CD14-positive monocyte (primary cell): ENCODE data around the gene DPYD. TPM values are rescaled to one million over a fixed set of nuclear protein-coding genes. Genes with fewer than 3 reads are reported as not detected.

Experiments used
- DNase-seq, 3 donors: peaks; one replicate each; pipeline ENCODE4 v3.0.0-alpha.2; 2011 to 2022
- H2AFZ ChIP-seq: 2 replicates; pipeline ENCODE4 v1.6.0; 2012; ENCODE audit warnings: mild to moderate bottlenecking, low read depth, low read length, inconsistent platforms; ENCODE audit not compliant: insufficient read depth, poor library complexity, severe bottlenecking
- H3K27ac ChIP-seq, 2 donors: 1 replicate in 1 of 2; 2 replicates in 1 of 2; pipeline ENCODE4 v1.5.1; 2012 to 2013; ENCODE audit warnings: low read length in 2 of 2, control low read depth in 1 of 2, inconsistent platforms in 1 of 2, low read depth in 1 of 2, mild to moderate bottlenecking in 1 of 2
- H3K27me3 ChIP-seq, 2 donors: one replicate each; pipeline versions ENCODE4 v1.6.0 to v1.6.1; 2011 to 2013; ENCODE audit warnings: low read length in 2 of 2; ENCODE audit not compliant: control insufficient read depth in 2 of 2, insufficient read depth in 2 of 2
- H3K36me3 ChIP-seq, 2 donors: replicated peaks in 1 of 2; 1 replicate in 1 of 2; 2 replicates in 1 of 2; pipeline versions ENCODE4 v1.5.1 to v1.6.1; 2012 to 2013; ENCODE audit warnings: low read length in 2 of 2, control low read depth in 1 of 2, inconsistent platforms in 1 of 2, mild to moderate bottlenecking in 1 of 2; ENCODE audit not compliant: insufficient read depth in 2 of 2, control insufficient read depth in 1 of 2
- H3K4me1 ChIP-seq, 2 donors: 1 replicate in 1 of 2; 2 replicates in 1 of 2; pipeline versions ENCODE4 v1.5.1 to v1.6.1; 2012 to 2013; ENCODE audit warnings: low read length in 2 of 2, control low read depth in 1 of 2, inconsistent platforms in 1 of 2, mild to moderate bottlenecking in 1 of 2, moderate library complexity in 1 of 2; ENCODE audit not compliant: insufficient read depth in 2 of 2, control insufficient read depth in 1 of 2
- H3K4me2 ChIP-seq: replicated peaks from 2 replicates; pipeline ENCODE3; 2012; ENCODE audit warnings: low read length, moderate library complexity, mild to moderate bottlenecking; ENCODE audit not compliant: poor library complexity, severe bottlenecking; ENCODE audit errors: extremely low read depth
- H3K4me3 ChIP-seq, 3 experiments: fragments of 200-600 bp in 1 of 3; sonication (generic) in 1 of 3; replicated peaks in 1 of 3; 1 replicate in 2 of 3; 2 replicates in 1 of 3; pipeline ENCODE4 v1.5.1; 2011 to 2013; ENCODE audit warnings: low read length in 3 of 3, mild to moderate bottlenecking in 3 of 3, control low read depth in 2 of 3, low read depth in 2 of 3, inconsistent platforms in 1 of 3, moderate library complexity in 1 of 3
- H3K79me2 ChIP-seq: 2 replicates; pipeline ENCODE4 v1.6.0; 2012; ENCODE audit warnings: mild to moderate bottlenecking, control low read depth, inconsistent platforms, low read length, moderate library complexity; ENCODE audit not compliant: insufficient read depth
- H3K9ac ChIP-seq: 2 replicates; pipeline ENCODE4 v1.6.0; 2017; ENCODE audit warnings: low read length, mild to moderate bottlenecking; ENCODE audit not compliant: insufficient read depth, poor library complexity, severe bottlenecking
- H3K9me3 ChIP-seq, 2 donors: replicated peaks in 1 of 2; 1 replicate in 1 of 2; 2 replicates in 1 of 2; pipeline versions ENCODE4 v1.5.1 to v1.6.1; 2012 to 2013; ENCODE audit warnings: low read length in 2 of 2, control low read depth in 1 of 2; ENCODE audit not compliant: control insufficient read depth in 1 of 2, insufficient read depth in 1 of 2
- H4K20me1 ChIP-seq: 2 replicates; pipeline ENCODE4 v1.6.0; 2012; ENCODE audit warnings: mild to moderate bottlenecking, low read length, control low read depth, moderate library complexity; ENCODE audit not compliant: insufficient read depth
- H3K27ac Mint-ChIP-seq, 7 donors: one replicate each; pipeline ENCODE4 v1.8.0; 2020; ENCODE audit warnings: mild to moderate bottlenecking in 7 of 7, mixed read lengths in 7 of 7, moderate library complexity in 6 of 7, inconsistent platforms in 2 of 7
- H3K27me3 Mint-ChIP-seq, 3 donors: one replicate each; pipeline ENCODE4 v1.8.0; 2021 to 2022; ENCODE audit warnings: low read depth in 3 of 3, mild to moderate bottlenecking in 3 of 3, mixed read lengths in 3 of 3, moderate library complexity in 3 of 3, inconsistent platforms in 1 of 3
- H3K36me3 Mint-ChIP-seq, 2 donors: one replicate each; pipeline ENCODE4 v1.8.0; 2020; ENCODE audit warnings: mixed read lengths in 2 of 2, inconsistent platforms in 1 of 2, mild to moderate bottlenecking in 1 of 2
- H3K4me1 Mint-ChIP-seq: one replicate; pipeline ENCODE4 v1.8.0; 2020; ENCODE audit warnings: mild to moderate bottlenecking, mixed read lengths
- H3K4me3 Mint-ChIP-seq, 2 donors: one replicate each; pipeline ENCODE4 v1.8.0; 2020; ENCODE audit warnings: mild to moderate bottlenecking in 2 of 2, mixed read lengths in 2 of 2, moderate library complexity in 1 of 2
- H3K9me3 Mint-ChIP-seq, 7 donors: one replicate each; pipeline ENCODE4 v1.8.0; 2020 to 2022; ENCODE audit warnings: mixed read lengths in 7 of 7, mild to moderate bottlenecking in 6 of 7, moderate library complexity in 6 of 7, inconsistent platforms in 2 of 7
- CTCF ChIP-seq: fragments of 200-600 bp; IDR thresholded peaks from one replicate; pipeline ENCODE4 v1.8.0; 2022; ENCODE audit warnings: antibody characterized with exemption, mild to moderate bottlenecking
- WGBS: methylation state at CpG from one replicate; pipeline ENCODE4 v1.1.5; 2013; ENCODE audit warnings: missing lambda C conversion rate; ENCODE audit not compliant: insufficient coverage; 5-methylcytosine and 5-hydroxymethylcytosine counted together
- intact Hi-C, 2 donors: fragments of 100-400 bp; cut with micrococcal nuclease; formaldehyde crosslinking; loops; one replicate each; pipeline versions ENCODE4 v1.15.0 to v1.15.1; 2023
- polyA plus RNA-seq, 3 donors: library from polyadenylated mRNA; depleted of rRNA in 1 of 3; unstranded in 2 of 3; stranded (reverse) in 1 of 3; fragments of 300-500 nt in 2 of 3; fragments of >200 nt in 1 of 3; fragmentation: Illumina TruSeq in 2 of 3; gene quantifications; 1 replicate in 2 of 3; 2 replicates in 1 of 3; pipeline ENCODE4 v1.2.3, GENCODE V29; 2012 to 2021

The DPYD gene
- polyA plus RNA-seq, 3 donors = 87.6 to 171 (median 144) TPM

- no peak overlapping the region for H2AFZ ChIP-seq
- no peak overlapping the region for H3K4me3 ChIP-seq
- H3K27me3 Mint-ChIP-seq = no peaks in the 10 kb centered on the region
- no peaks in the 10 kb centered on the region for H3K9me3 ChIP-seq
- no peaks in the 10 kb centered on the region for H3K4me1 Mint-ChIP-seq
- H3K4me1 ChIP-seq = no peaks in the 10 kb centered on the region
- TF ChIP-seq CTCF = no peak
- no CpG with 5 or more reads among the region's 1 CpG for WGBS
- H3K9ac ChIP-seq = no peak overlapping the region
- intact Hi-C loops = no loop called here
- DNase-seq = no peak
- no peak overlapping the region for H3K27ac Mint-ChIP-seq
- H3K27ac ChIP-seq = no peak overlapping the region
- H4K20me1 ChIP-seq = peaks cover 67% of the 10 kb centered on the region
- H3K4me3 Mint-ChIP-seq = no peak overlapping the region
- no peak overlapping the region for H3K4me2 ChIP-seq
- peaks cover 18 to 44% of the 10 kb centered on the region in 2 donors for H3K36me3 ChIP-seq
- peaks cover 30 to 33% of the 10 kb centered on the region in 2 donors for H3K36me3 Mint-ChIP-seq
- no peaks in the 10 kb centered on the region for H3K79me2 ChIP-seq
- H3K27me3 ChIP-seq = no peaks in the 10 kb centered on the region
- peaks cover 0 to 2% (median 0%) of the 10 kb centered on the region in 7 donors for H3K9me3 Mint-ChIP-seq
Measured at GRCh38 chr1:97412737-97413136, 508.1 kb downstream of the DPYD start.

GRCh38 chr1:97412166-97412565, 508.7 kb downstream of the DPYD start:
- H3K4me1 Mint-ChIP-seq = no peaks in the 10 kb centered on the region
- no peaks in the 10 kb centered on the region for H3K79me2 ChIP-seq
- no peaks in the 10 kb centered on the region for H3K27me3 Mint-ChIP-seq
- WGBS = no CpG with 5 or more reads among the region's 4 CpGs
- H3K36me3 ChIP-seq = peaks cover 18 to 50% of the 10 kb centered on the region in 2 donors
- intact Hi-C loops = no loop called here
- H2AFZ ChIP-seq = no peak overlapping the region
- peaks cover 69% of the 10 kb centered on the region for H4K20me1 ChIP-seq
- H3K27me3 ChIP-seq = no peaks in the 10 kb centered on the region
- no peak overlapping the region for H3K4me2 ChIP-seq
- H3K27ac ChIP-seq = no peak overlapping the region
- H3K4me3 ChIP-seq = no peak overlapping the region
- H3K36me3 Mint-ChIP-seq = peaks cover 35 to 37% of the 10 kb centered on the region in 2 donors
- peak overlapping the region in 2 of 7 donors; percentile 35 to 45 for H3K27ac Mint-ChIP-seq
- H3K9ac ChIP-seq = no peak overlapping the region
- no peaks in the 10 kb centered on the region for H3K9me3 ChIP-seq
- no peak overlapping the region for H3K4me3 Mint-ChIP-seq
- H3K4me1 ChIP-seq = no peaks in the 10 kb centered on the region
- no peak for TF ChIP-seq CTCF
- no peak for DNase-seq
- peaks cover 0 to 2% (median 0%) of the 10 kb centered on the region in 7 donors for H3K9me3 Mint-ChIP-seq
